ENCODE measurements around the gene RNFT2. TPM values are rescaled to one million over a fixed set of nuclear protein-coding genes. Genes with fewer than 3 reads are reported as not detected.
"Not testable (repeated sequence)": the region's sequence is repeated elsewhere in the genome, so short reads cannot be mapped to it uniquely, and the experiment has no call there.

RNFT2 gene
- total RNA-seq, 6 experiments from 2014 or later = 7.1 to 12.0 (median 11.2) TPM

DNA sequence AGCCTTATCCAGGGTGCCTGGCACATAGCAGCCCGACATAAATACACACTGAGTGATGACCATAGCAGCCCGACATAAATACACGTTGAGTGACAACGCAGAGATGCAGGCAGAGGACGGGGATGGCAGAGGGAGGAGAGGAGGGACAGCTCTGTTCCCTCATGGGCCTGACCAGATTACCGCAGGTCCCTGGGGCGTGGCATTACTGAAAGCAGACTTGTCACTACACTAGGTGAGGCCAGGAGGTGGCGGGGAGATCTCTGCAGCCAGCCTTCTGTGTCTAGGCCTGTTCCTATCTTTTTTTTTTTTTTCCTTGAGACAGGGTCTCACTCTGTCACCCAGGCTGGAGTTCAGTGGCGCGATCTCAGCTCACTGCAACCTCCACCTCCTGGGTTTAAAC, 74.1 kb downstream of the RNFT2 start:
- Mint-ChIP-seq H3K27me3 (ENCODE audit: insufficient read depth) (peaks cover 5% of the 10 kb centered on the region), H3K4me3 (no peak overlapping the region), H3K27ac (no peak overlapping the region), H3K4me1 (ENCODE audit: low read depth) (peaks cover 7% of the 10 kb centered on the region), H3K36me3 (ENCODE audit: low read depth) (no peaks in the 10 kb centered on the region), H3K9me3 (no peaks in the 10 kb centered on the region)
- TF ChIP-seq, protein P1, sequence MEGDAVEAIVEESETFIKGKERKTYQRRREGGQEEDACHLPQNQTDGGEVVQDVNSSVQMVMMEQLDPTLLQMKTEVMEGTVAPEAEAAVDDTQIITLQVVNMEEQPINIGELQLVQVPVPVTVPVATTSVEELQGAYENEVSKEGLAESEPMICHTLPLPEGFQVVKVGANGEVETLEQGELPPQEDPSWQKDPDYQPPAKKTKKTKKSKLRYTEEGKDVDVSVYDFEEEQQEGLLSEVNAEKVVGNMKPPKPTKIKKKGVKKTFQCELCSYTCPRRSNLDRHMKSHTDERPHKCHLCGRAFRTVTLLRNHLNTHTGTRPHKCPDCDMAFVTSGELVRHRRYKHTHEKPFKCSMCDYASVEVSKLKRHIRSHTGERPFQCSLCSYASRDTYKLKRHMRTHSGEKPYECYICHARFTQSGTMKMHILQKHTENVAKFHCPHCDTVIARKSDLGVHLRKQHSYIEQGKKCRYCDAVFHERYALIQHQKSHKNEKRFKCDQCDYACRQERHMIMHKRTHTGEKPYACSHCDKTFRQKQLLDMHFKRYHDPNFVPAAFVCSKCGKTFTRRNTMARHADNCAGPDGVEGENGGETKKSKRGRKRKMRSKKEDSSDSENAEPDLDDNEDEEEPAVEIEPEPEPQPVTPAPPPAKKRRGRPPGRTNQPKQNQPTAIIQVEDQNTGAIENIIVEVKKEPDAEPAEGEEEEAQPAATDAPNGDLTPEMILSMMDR (IDR thresholded peaks at IDR 0.05) = no peak
- DNase-seq = no peak

DNA sequence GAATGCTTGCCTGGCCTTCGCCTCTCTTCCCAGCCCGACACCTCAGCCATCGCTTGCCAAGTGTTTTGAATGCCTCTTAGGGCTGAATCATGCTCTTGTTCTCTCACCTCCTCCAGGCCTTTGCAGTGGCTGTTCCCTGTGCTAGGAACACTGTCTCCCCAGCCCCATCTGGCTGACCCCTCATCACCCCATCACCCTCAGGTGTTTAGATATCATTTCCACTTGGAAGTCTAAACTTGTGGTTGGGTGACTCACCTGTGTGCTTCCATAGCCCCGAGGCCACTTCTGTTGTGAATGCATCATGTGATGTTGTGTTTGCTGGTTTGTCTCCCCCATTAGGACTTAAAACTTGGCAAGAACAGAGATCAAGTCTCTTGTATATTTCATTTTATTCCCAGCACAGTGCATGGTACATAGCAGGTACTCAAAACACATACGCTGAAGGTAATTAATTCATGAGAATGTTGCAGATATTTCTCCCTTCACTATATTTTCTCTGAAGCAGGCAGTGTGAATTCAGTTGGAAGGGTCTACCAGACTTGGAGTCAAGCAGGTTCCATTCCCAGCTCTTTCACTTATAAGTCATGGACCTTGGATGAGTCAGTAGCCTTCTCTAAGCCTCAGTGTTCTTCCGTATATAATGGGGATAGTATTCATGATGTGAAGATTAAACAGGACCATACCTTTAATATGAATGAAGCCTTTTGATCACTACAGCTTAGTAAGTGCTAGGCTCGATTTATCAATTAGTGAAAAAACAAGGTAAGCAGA, 75.3 kb downstream of the RNFT2 start:
- Mint-ChIP-seq H3K4me1 (ENCODE audit: low read depth) (peaks cover 17% of the 10 kb centered on the region), H3K27ac (no peak overlapping the region), H3K4me3 (no peak overlapping the region), H3K9me3 (no peaks in the 10 kb centered on the region), H3K36me3 (ENCODE audit: low read depth) (no peaks in the 10 kb centered on the region), H3K27me3 (ENCODE audit: insufficient read depth) (peaks cover 3% of the 10 kb centered on the region)
- TF ChIP-seq, protein P1 (IDR thresholded peaks at IDR 0.05) = no peak
- peak; percentile 4 for DNase-seq

DNA sequence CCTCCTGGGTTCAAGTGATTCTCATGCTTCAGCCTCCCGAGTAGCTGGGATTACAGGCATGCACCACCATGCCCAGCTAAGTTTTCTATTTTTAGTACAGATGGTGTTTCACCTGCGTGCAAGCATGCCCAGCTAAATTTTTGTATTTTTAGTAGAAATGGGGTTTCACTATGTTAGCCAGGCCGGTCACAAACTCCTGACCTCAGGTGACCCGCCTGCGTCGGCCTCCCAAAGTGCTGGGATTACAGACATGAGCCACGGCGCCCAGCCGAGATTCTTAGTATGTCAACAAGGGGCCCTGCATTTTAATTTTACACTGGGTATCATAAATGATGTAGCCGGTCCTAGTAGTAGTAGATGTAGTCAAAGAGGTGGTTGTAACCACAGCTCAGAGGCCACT, 76.7 kb downstream of the RNFT2 start:
- not testable (repeated sequence) for H3K36me3 Mint-ChIP-seq (ENCODE audit: low read depth); DNase-seq; H3K27me3 Mint-ChIP-seq (ENCODE audit: insufficient read depth); H3K27ac Mint-ChIP-seq; H3K9me3 Mint-ChIP-seq; H3K4me3 Mint-ChIP-seq
- H3K4me1 Mint-ChIP-seq (ENCODE audit: low read depth) = peaks cover 20% of the 10 kb centered on the region

DNA sequence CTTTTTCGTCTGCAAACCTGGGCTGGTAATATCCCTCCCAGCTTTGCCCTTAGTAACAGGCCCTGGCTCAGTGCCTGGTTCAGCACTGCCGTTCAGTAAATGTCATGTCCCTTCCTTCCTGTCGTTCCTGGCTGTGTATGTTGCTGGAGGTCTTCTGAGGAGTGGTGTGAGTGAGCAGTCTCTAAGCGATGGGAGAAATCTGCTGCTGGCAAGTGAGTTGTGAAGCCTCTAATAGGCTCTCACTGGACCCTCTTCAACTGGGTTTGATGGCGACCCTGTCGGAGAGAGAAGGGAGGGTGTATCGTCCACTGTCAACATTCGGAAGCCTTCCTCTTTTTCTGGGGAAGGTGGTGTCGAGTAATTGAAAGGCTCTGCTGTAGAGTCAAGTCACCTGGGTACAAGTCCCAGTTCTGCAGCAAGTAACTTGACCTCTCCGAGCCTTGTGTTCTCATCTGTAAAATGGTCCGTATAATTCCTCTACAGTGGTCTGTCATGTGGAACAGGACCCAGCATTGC, 80.3 kb downstream of the RNFT2 start:
- H3K9me3 Mint-ChIP-seq = no peaks in the 10 kb centered on the region
- peaks cover 16% of the 10 kb centered on the region for H3K4me1 Mint-ChIP-seq (ENCODE audit: low read depth)
- peak overlapping the region; percentile 94 for H3K4me3 Mint-ChIP-seq
- peak; percentile 3 for DNase-seq
- H3K27me3 Mint-ChIP-seq (ENCODE audit: insufficient read depth) = peaks cover 8% of the 10 kb centered on the region
- TF ChIP-seq, protein P1 (IDR thresholded peaks at IDR 0.05) = no peak
- peak overlapping the region; percentile 98 for H3K27ac Mint-ChIP-seq
- H3K36me3 Mint-ChIP-seq (ENCODE audit: low read depth) = no peaks in the 10 kb centered on the region

DNA sequence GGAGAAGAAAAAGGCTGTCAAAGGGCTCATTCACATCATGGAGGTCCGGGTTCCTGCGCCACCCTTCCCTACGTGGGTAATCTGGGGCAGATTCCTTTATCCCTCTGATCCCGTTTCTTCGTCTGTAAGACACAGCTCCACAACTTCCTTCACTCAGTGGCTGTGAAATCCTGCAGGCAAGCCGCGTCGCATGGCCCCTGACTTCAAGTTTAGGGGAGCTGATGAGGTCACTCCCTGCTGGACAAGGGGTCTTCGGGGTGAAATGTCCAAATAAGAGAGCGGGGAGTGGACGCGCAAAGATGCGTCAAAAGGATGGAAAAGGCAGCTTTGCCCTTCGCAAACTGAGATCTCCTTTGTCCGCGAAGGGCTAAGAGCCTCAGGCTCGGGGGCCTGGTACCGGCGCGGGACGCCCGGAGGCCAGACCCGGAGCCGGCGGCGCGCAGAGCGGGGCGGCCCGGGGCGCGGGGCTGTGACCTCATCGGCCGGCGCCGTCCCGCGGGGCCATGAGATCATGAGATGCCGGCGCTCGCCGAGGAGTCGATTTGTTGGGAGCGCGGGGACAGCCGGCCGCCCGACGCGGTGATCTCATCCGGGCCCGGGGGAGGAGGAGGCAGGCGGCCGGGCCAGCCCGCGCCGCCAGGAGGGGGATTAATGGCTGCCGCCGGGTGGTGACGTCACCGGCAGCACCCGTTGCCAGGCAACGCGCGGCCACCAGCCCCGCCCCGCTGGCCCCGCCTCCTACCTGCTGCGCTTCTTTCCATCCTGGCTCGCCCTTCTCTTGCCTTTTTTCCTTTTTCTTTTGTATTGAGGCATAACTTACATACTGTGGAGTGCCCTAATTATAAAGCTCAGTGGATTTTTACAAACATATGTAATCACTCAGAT, 81.1 kb downstream of the RNFT2 start:
- peak overlapping the region; percentile 98 for H3K27ac Mint-ChIP-seq
- no peaks in the 10 kb centered on the region for H3K36me3 Mint-ChIP-seq (ENCODE audit: low read depth)
- TF ChIP-seq, protein P1 (IDR thresholded peaks at IDR 0.05) = no peak

More for the DNA sequence above, 81.1 kb downstream of the RNFT2 start:
- Mint-ChIP-seq H3K4me1 (ENCODE audit: low read depth) (peaks cover 13% of the 10 kb centered on the region), H3K27me3 (ENCODE audit: insufficient read depth) (peaks cover 8% of the 10 kb centered on the region), H3K9me3 (no peaks in the 10 kb centered on the region), H3K4me3 (peak overlapping the region; percentile 94)
- DNase-seq = peak; percentile 91

Measured in HFFc6 (cell line).